B cell (primary cell): ENCODE measurements around the gene PAIP1. TPM values are rescaled to one million over a fixed set of nuclear protein-coding genes. Genes with fewer than 3 reads are reported as not detected.
"Not testable (repeated sequence)": the region's sequence is repeated elsewhere in the genome, so short reads cannot be mapped to it uniquely, and the experiment has no call there.

Source experiments
- ATAC-seq: fragments of 200-7000 bp; cut with Tn5 transposase; one replicate; pipeline ENCODE4 v1.10.0; 2021; ENCODE audit warnings: low read depth, mild to moderate bottlenecking, moderate number of reproducible peaks, moderate library complexity
- CTCF ChIA-PET: fragments of 350-600 bp; sonication (Branson Sonifier 250); formaldehyde crosslinking; loops from one replicate; lab custom pipeline; 2021; ENCODE audit warnings: antibody characterized with exemption, inconsistent platforms; lab: Charles Lee
- POLR2A ChIA-PET: fragments of 350-600 bp; sonication (Branson Sonifier 250); formaldehyde crosslinking; loops from one replicate; lab custom pipeline; 2021; ENCODE audit warnings: antibody characterized with exemption; lab: Charles Lee
- DNase-seq: peaks from one replicate; pipeline ENCODE4 v3.0.0; 2013
- H2AFZ ChIP-seq: 2 replicates; pipeline ENCODE4 v1.6.1; 2012; ENCODE audit warnings: mild to moderate bottlenecking, low read depth, low read length; ENCODE audit not compliant: insufficient read depth, poor library complexity, severe bottlenecking
- H3K27ac ChIP-seq, 2 donors: 1 replicate in 1 of 2; 2 replicates in 1 of 2; pipeline ENCODE4 v1.5.1; 2012 to 2013; ENCODE audit warnings: low read length in 2 of 2, mild to moderate bottlenecking in 2 of 2, moderate library complexity in 1 of 2
- H3K27me3 ChIP-seq, 4 experiments: fragments of 200-600 bp in 1 of 4; sonication (generic) in 1 of 4; replicated peaks in 1 of 4; 1 replicate in 2 of 4; 2 replicates in 2 of 4; pipeline versions ENCODE4 v1.6.1 to v1.7.0; 2013 to 2016; ENCODE audit warnings: low read length in 3 of 4, mild to moderate bottlenecking in 2 of 4, mixed read lengths in 1 of 4, moderate library complexity in 1 of 4; ENCODE audit not compliant: insufficient read depth in 4 of 4, control insufficient read depth in 3 of 4; ENCODE audit errors: control extremely low read depth in 1 of 4
- H3K36me3 ChIP-seq, 2 experiments: replicated peaks in 1 of 2; 1 replicate in 1 of 2; 2 replicates in 1 of 2; pipeline versions ENCODE4 v1.6.1 to v1.7.1; 2013; ENCODE audit warnings: low read length in 1 of 2; ENCODE audit not compliant: insufficient read depth in 2 of 2, control insufficient read depth in 1 of 2; ENCODE audit errors: control extremely low read depth in 1 of 2, extremely low read depth in 1 of 2
- H3K4me1 ChIP-seq, 2 donors: fragments of 200-600 bp in 1 of 2; sonication (generic) in 1 of 2; 1 replicate in 1 of 2; 2 replicates in 1 of 2; pipeline versions ENCODE4 v1.5.1 to v1.6.1; 2013 to 2017; ENCODE audit warnings: low read length in 2 of 2; ENCODE audit not compliant: control insufficient read depth in 2 of 2, insufficient read depth in 2 of 2
- H3K4me2 ChIP-seq: replicated peaks from 2 replicates; pipeline ENCODE3; 2012; ENCODE audit warnings: mild to moderate bottlenecking, low read depth, low read length; ENCODE audit not compliant: poor library complexity, severe bottlenecking
- H3K4me3 ChIP-seq, 5 experiments: fragments of 200-600 bp in 1 of 5; sonication (generic) in 1 of 5; 1 replicate in 3 of 5; 2 replicates in 2 of 5; pipeline versions ENCODE4 v1.5.1 to v1.7.0; 2011 to 2016; ENCODE audit warnings: low read length in 4 of 5, mild to moderate bottlenecking in 4 of 5, low read depth in 2 of 5, control low read depth in 1 of 5, moderate library complexity in 1 of 5; ENCODE audit not compliant: insufficient read depth in 1 of 5; ENCODE audit errors: control extremely low read depth in 1 of 5, extremely low read depth in 1 of 5
- H3K79me2 ChIP-seq: fragments of 200-600 bp; sonication (generic); one replicate; pipeline ENCODE4 v1.6.0; 2016; ENCODE audit warnings: low read length; ENCODE audit not compliant: control insufficient read depth, insufficient read depth
- H3K9ac ChIP-seq: fragments of 200-600 bp; sonication (generic); 2 replicates; pipeline ENCODE4 v1.6.1; 2017; ENCODE audit warnings: mild to moderate bottlenecking, low read length, moderate library complexity
- H3K9me3 ChIP-seq, 3 donors: one replicate each; pipeline versions ENCODE4 v1.6.1 to v1.7.1; 2013; ENCODE audit warnings: low read length in 2 of 3; ENCODE audit not compliant: control insufficient read depth in 2 of 3, insufficient read depth in 1 of 3; ENCODE audit errors: control extremely low read depth in 1 of 3
- H4K20me1 ChIP-seq: 2 replicates; pipeline ENCODE4 v1.6.0; 2012; ENCODE audit warnings: mild to moderate bottlenecking, low read length; ENCODE audit not compliant: insufficient read depth, control insufficient read depth, poor library complexity, severe bottlenecking
- H3K27ac Mint-ChIP-seq: one replicate; pipeline ENCODE4 v1.8.0; 2021; ENCODE audit warnings: mixed read lengths
- H3K27me3 Mint-ChIP-seq: one replicate; pipeline ENCODE4 v1.8.0; 2021; ENCODE audit warnings: mixed read lengths
- H3K4me1 Mint-ChIP-seq: one replicate; pipeline ENCODE4 v1.8.0; 2021; ENCODE audit warnings: mixed read lengths
- H3K4me3 Mint-ChIP-seq: one replicate; pipeline ENCODE4 v1.8.0; 2021; ENCODE audit warnings: mixed read lengths
- H3K9me3 Mint-ChIP-seq: one replicate; pipeline ENCODE4 v1.8.0; 2022; ENCODE audit warnings: mixed read lengths; ENCODE audit not compliant: insufficient read depth
- EZH2 ChIP-seq: IDR thresholded peaks from 2 replicates; pipeline ENCODE4 v1.6.1; 2012; ENCODE audit warnings: borderline replicate concordance, low read depth, mild to moderate bottlenecking, moderate library complexity, low read length; ENCODE audit not compliant: insufficient read depth, poor library complexity, severe bottlenecking
- WGBS: methylation state at CpG from one replicate; pipeline ENCODE4 v1.1.5; 2013; ENCODE audit warnings: missing lambda C conversion rate; ENCODE audit not compliant: insufficient coverage; 5-methylcytosine and 5-hydroxymethylcytosine counted together
- intact Hi-C: fragments of 100-400 bp; cut with micrococcal nuclease; formaldehyde crosslinking; loops from one replicate; pipeline ENCODE4 v1.10.0; 2022
- polyA plus RNA-seq: library from polyadenylated mRNA; depleted of rRNA; stranded (reverse); fragments of >200 nt; gene quantifications from 2 replicates; pipeline ENCODE4 v1.2.3, GENCODE V29; 2012
- total RNA-seq, 2 donors: library from RNA; stranded (reverse); fragments of 120-200 nt in 1 of 2; gene quantifications; 1 replicate in 1 of 2; 2 replicates in 1 of 2; pipeline versions ENCODE4 v1.2.3 to v1.2.4, GENCODE V29; 2013 to 2022
- TF ChIP-seq, protein P1 (sequence below): fragments of 200-600 bp; IDR thresholded peaks from one replicate; pipeline ENCODE4 v1.8.0; 2022; ENCODE audit warnings: antibody characterized with exemption, mild to moderate bottlenecking

PAIP1 gene
- total and polyA plus RNA-seq, 2 donors (not counting 1 experiment from before 2014, with no cell fraction given), result 23.0 to 31.8 TPM

DNA sequence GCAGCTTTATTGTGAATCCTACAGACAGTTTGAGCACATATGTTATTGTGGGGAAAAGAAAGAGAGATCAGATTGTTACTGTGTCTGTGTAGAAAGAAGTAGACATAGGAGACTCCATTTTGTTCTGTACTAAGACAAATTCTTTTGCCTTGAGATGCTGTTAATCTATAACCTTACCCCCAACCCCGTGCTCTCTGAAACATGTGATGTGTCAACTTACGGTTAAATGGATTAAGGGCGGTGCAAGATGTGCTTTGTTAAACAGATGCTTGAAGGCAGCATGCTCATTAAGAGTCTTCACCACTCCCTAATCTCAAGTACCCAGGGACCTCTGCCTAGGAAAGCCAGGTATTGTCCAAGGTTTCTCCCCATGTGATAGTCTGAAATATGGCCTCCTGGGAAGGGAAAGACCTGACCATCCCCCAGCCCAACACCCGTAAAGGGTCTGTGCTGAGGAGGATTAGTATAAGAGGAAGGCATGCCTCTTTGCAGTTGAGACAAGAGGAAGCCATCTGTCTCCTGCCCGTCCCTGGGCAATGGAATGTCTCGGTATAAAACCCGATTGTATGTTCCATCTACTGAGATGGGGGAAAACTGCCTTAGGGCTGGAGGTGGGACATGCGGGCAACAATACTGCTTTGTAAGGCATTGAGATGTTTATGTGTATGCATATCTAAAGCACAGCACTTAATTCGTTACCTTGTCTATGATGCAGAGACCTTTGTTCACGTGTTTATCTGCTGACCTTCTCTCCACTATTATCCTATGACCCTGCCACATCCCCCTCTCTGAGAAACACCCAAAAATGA lies 23.7 kb upstream of the PAIP1 start:
- H3K4me1 Mint-ChIP-seq, H3K27me3 Mint-ChIP-seq, H3K36me3 ChIP-seq, H3K4me3 ChIP-seq, H3K9me3 Mint-ChIP-seq, H4K20me1 ChIP-seq, H3K4me2 ChIP-seq, H3K9me3 ChIP-seq, H3K27ac Mint-ChIP-seq, H3K4me3 Mint-ChIP-seq, H3K9ac ChIP-seq, CTCF ChIA-PET, H2AFZ ChIP-seq, H3K4me1 ChIP-seq, H3K79me2 ChIP-seq, ATAC-seq, H3K27me3 ChIP-seq, H3K27ac ChIP-seq, intact Hi-C loops, POLR2A ChIA-PET, DNase-seq: not testable (repeated sequence)
- 100% methylated on average over 2 of the region's 10 CpGs for WGBS

- WGBS, result no CpG with 5 or more reads among the region's 1 CpG
- Histone ChIP-seq H3K4me1 (no peaks in the 10 kb centered on the region), H3K79me2 (no peaks in the 10 kb centered on the region), H3K36me3 (peaks cover 0 to 6% of the 10 kb centered on the region in 2 experiments), H3K27me3 (no peaks in the 10 kb centered on the region), H3K9me3 (no peaks in the 10 kb centered on the region), H3K27ac (no peak overlapping the region), H3K9ac (no peak overlapping the region), H2AFZ (no peak overlapping the region), H3K4me3 (no peak overlapping the region), H3K4me2 (no peak overlapping the region), H4K20me1 (no peaks in the 10 kb centered on the region)
- Mint-ChIP-seq H3K4me3 (no peak overlapping the region), H3K27ac (no peak overlapping the region), H3K9me3 (no peaks in the 10 kb centered on the region), H3K27me3 (no peaks in the 10 kb centered on the region), H3K4me1 (no peaks in the 10 kb centered on the region)
- ChIA-PET POLR2A (no interaction called here), CTCF (interaction anchor here (0.6 kb wide), 1 partner anchor 15 kb away, joined by 3 read pairs; no protein-coding TSS in a partner anchor)
- ATAC-seq (no peak), DNase-seq (no peak)
- TF ChIP-seq, protein P1, sequence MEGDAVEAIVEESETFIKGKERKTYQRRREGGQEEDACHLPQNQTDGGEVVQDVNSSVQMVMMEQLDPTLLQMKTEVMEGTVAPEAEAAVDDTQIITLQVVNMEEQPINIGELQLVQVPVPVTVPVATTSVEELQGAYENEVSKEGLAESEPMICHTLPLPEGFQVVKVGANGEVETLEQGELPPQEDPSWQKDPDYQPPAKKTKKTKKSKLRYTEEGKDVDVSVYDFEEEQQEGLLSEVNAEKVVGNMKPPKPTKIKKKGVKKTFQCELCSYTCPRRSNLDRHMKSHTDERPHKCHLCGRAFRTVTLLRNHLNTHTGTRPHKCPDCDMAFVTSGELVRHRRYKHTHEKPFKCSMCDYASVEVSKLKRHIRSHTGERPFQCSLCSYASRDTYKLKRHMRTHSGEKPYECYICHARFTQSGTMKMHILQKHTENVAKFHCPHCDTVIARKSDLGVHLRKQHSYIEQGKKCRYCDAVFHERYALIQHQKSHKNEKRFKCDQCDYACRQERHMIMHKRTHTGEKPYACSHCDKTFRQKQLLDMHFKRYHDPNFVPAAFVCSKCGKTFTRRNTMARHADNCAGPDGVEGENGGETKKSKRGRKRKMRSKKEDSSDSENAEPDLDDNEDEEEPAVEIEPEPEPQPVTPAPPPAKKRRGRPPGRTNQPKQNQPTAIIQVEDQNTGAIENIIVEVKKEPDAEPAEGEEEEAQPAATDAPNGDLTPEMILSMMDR, result no peak
- no peak for TF ChIP-seq EZH2
- intact Hi-C loops, result no loop called here
Observed at GRCh38 chr5:43573058-43573457, 16.2 kb upstream of the PAIP1 start.
